GM20000 (cell line): ENCODE data around the gene LRRC74B.

ENCODE experiments used
- DNase-seq: peaks from one replicate; pipeline ENCODE4 v3.0.0; 2012; ENCODE audit warnings: low spot score
- TF ChIP-seq, protein P1 (sequence below): IDR thresholded peaks from 2 replicates; pipeline ENCODE4 v1.5.1; 2012; ENCODE audit warnings: mild to moderate bottlenecking, control low read depth; ENCODE audit errors: extremely low read depth, missing control alignments

Gene LRRC74B, protein sequence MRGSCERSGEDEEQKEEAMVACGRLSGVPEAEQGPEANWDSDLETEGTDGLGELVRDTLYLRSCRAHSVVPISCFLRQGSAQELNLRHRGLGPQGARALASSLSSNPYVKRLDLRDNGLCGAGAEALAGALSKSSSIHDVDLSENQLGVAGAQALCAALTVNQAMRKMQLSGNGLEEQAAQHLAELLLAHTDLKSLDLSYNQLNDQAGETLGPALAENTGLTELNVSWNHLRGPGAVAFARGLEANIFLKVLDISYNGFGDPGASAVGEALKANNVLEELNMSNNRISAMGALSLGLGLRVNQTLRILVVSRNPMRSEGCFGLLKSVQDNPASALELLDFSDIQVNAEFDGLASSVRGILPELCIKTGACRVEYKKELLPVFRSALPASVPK

GRCh38 chr22:21045585-21046294, at the start of gene LRRC74B:
Gene LRRC74B, plus strand, starts transcription at chr22:21045946. Its CDS starts 41 bp downstream, at chr22:21045987.
- peak; percentile 91 for DNase-seq
- TF ChIP-seq, protein P1, sequence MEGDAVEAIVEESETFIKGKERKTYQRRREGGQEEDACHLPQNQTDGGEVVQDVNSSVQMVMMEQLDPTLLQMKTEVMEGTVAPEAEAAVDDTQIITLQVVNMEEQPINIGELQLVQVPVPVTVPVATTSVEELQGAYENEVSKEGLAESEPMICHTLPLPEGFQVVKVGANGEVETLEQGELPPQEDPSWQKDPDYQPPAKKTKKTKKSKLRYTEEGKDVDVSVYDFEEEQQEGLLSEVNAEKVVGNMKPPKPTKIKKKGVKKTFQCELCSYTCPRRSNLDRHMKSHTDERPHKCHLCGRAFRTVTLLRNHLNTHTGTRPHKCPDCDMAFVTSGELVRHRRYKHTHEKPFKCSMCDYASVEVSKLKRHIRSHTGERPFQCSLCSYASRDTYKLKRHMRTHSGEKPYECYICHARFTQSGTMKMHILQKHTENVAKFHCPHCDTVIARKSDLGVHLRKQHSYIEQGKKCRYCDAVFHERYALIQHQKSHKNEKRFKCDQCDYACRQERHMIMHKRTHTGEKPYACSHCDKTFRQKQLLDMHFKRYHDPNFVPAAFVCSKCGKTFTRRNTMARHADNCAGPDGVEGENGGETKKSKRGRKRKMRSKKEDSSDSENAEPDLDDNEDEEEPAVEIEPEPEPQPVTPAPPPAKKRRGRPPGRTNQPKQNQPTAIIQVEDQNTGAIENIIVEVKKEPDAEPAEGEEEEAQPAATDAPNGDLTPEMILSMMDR: no peak

DNA sequence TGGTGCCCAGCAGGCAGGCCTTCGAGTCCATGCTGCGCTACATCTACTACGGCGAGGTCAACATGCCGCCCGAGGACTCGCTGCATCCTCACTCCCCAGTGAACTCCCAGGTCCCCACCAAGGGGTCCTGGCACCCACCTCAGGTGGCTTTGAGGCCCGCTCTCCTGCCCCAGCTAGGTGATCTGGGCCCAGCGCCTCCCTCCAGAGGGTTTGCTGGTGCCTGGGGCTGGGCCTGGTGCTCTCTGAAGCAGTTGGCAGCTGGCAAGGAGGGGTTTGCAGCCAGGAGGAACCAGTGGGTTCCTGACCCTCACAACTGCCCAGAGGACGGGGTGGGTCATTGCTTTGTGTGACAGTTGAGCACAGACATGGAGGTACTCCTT, 49.7 kb upstream of the LRRC74B start:
- TF ChIP-seq, protein P1: no peak
- no peak for DNase-seq

DNA sequence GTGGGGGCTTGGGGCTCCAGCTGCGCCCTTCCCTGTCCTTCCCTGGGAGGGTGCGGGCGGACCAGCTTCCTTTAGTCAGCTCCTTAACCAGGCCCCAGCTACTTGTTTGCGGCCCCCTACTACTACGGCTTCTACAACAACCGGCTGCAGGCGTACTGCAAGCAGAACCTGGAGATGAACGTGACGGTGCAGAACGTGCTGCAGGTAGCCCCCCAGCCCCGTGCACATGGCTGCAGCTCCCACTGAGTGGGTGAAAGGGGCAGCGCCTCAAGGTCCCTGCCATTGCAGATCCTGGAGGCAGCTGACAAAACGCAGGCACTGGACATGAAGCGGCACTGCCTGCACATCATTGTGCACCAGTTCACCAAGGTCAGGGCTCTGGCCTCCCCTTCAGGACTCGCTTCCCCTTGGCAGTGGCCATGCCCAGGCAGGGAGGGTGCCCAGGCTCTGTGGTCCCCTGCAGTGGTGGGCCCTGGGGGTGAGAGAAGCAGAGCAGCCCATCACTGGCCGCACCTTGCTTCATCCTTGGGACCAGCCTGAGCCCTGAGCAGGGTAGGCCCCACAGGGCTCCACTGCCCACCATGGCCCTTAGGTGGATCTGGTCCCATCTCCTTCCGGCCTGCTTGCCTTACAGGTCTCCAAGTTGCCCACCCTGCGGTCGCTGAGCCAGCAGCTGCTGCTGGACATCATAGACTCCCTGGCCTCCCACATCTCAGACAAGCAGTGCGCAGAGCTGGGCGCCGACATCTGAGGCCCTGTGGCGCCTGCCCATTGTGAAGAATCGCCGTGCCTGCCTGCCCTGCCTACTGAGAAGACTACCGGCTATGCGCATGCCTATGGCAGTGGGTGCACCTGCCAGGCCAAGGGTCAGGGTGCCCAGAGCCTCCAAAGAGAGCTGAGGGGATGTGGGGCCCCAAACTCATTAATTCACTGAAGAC, 48.9 kb upstream of the LRRC74B start:
- TF ChIP-seq, protein P1: no peak
- no peak for DNase-seq

GRCh38 chr22:20997536-20998257, 48.0 kb upstream of the LRRC74B start:
- TF ChIP-seq, protein P1: no peak
- DNase-seq: no peak

DNA sequence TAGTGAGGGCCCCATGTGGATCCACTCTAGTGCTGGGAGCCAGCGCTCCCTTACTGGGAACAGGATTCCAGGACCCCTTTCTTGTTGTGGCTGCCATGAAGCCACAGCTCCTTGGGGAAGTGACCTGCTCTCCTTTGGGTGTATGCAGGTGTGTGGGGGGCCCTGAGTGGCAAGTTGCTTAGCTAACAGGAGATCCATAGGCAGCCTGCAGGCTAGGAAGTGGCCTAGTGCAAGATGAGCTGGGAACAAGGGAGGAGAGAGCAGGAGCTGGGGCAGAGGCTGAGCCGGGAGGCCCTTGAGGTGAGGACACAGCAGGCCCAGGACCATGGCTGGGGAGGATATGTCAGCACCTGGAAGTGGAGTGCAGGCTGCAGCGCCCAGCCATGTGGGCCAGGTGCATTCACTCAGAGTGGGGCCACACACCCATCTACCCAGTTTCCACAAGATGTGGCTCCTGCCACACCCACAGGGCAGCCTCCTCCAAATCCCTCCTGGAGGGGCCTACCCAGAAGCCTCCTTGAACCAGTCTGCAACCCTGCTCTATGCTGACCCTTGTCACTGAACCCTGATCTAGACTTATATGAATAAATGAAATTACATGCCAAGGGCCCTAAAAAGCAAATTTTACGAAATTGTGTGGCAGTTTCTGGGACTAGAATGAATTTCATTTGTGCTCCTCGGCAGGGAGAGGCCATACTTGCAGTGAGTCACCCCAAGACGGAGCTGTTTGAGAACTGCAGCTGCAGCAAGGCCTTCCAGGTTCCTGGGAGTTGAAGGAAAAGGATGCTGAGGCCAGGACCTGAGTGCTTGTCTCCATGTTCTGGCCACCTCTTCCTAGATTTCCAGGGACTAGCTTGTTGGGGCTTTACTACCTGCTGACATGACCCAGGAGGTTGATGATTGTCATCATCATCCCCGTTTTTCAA, 47.1 kb upstream of the LRRC74B start:
- TF ChIP-seq, protein P1: no peak
- no peak for DNase-seq
